Measurements from ENCODE around the gene DUSP5.
A peak's percentile ranks its signal among the peaks of the same experiment; 100 is the strongest.

DUSP5 gene

DNA sequence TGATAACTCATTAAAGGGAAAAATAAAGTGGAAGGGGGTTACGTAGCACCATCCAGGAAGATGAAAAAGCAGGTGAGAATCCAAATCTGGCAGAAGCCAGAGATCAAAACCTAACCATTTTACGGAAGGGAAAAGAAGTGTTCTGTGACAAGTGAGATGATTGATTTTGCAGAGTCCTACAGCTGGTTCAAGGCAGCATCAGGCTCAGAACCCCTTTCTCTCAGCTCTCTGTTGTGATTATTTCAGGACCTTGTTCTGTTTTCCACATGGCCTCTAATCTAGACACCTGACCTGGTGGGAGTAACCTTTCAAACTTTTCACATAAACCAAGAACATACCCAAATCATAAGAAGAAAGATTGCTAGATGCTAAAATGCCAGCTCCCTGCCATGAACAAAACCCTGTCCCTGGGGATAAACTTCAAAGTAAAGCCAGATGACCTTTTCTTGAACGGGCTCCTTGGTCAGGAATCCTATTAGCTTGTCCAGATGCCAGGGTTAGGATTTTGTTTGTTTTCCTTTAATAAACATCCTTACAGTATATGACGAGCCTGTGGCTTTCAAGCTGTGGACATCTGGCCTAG lies 5.9 kb downstream of the DUSP5 start:
- TF ChIP-seq CTCF (IDR thresholded peaks at IDR 0.05; ENCODE audit: control extremely low read depth, extremely low read depth, low read depth, missing control alignments), result no peak
- ChIA-PET POLR2A (interaction anchor here (0.6 to 2.5 kb wide), 7 partner anchors 10 to 198 kb away, joined by 3 to 12 read pairs (median 4); partner anchors contain the start of gene SMNDC1), CTCF (interaction anchor here (1.1 to 5.2 kb wide), 15 partner anchors 11 to 299 kb away, joined by 3 to 29 read pairs (median 4); partner anchors contain the start of gene SMNDC1)
- no peak for DNase-seq (ENCODE audit: extremely low spot score)

DNA sequence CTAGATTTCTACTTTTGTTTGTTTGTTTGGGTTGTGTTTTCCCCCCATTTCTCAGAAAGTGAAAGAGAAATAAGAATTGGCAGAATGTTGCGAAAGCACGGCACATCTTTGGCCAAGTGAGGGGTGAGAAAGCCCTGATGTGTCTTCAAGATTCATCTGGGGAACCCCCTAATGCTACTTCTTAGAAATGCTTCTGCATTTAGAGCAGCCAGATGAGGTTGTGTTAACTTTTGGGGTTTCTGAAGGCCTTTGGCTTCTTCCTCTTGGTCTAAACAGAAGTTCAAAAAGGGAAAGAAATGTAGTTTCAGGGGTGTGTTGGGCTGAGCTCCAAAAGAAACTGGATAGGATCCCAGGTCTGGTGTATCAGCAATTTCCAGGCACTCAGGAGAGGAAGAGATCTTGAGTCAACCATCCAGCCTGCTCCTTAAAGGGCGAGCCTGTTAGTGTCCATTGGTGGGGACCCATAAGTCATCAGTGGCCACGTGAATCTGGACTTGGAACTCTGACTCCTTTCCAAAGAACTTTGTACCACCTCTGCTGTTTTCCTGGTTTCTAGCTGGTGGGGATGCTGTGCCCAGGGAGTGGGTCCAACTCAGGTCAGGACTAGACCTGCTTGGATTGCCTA lies 6.5 kb downstream of the DUSP5 start:
- TF ChIP-seq CTCF (IDR thresholded peaks at IDR 0.05; ENCODE audit: control extremely low read depth, extremely low read depth, low read depth, missing control alignments), result no peak
- ChIA-PET CTCF (interaction anchor here (0.9 to 5.2 kb wide), 18 partner anchors 11 to 299 kb away, joined by 3 to 29 read pairs (median 4); partner anchors contain the start of gene SMNDC1), POLR2A (interaction anchor here (0.6 to 2.5 kb wide), 6 partner anchors 9 to 199 kb away, joined by 3 to 12 read pairs (median 4); partner anchors contain the start of gene SMNDC1)
- peak; percentile 83 for DNase-seq (ENCODE audit: extremely low spot score)

DNA sequence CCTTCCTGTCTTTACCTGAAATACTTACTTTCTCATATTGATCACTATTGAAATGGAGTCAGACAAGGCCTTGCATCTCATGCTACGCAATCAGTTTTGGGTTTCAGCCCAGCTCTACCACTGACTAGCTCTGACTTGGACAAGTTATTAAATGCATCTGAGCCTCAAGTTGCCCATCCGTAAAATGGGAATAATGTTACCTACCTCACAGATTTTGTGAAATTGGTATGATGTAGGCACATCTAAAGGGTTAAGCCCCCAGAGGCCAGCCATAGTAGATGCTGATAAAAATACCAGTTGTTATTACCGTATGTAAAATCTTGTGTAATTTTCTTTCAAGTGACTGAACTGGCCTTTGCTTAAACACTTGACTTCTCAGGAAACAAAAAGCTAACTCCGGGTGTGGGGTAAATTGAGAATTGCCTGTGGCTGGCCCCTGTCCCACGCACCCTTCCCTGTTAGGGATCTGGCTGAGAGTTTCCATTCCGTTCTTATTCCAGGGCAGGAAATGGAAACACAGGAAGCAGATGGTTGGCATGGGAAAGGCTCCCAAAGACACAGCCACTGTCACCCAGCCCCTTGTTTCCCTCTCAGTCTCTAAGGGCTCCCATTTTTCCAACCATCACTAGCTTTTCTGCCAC lies 7.5 kb downstream of the DUSP5 start:
- TF ChIP-seq CTCF (IDR thresholded peaks at IDR 0.05; ENCODE audit: control extremely low read depth, extremely low read depth, low read depth, missing control alignments), result no peak
- DNase-seq (ENCODE audit: extremely low spot score), result no peak
- CTCF ChIA-PET, result interaction anchor here (0.9 to 5.2 kb wide), 13 partner anchors 11 to 298 kb away, joined by 3 to 29 read pairs (median 4); partner anchors contain the start of gene SMNDC1
- POLR2A ChIA-PET, result interaction anchor here (1.3 kb wide), 1 partner anchor 149 kb away, joined by 4 read pairs; no protein-coding TSS in a partner anchor

- ChIA-PET CTCF (interaction anchor here (0.9 to 2.4 kb wide), 6 partner anchors 10 to 194 kb away, joined by 3 to 8 read pairs (median 3); no protein-coding TSS in a partner anchor), POLR2A (interaction anchor here (0.7 to 1.1 kb wide), 2 partner anchors 8 to 149 kb away, joined by 3 read pairs; no protein-coding TSS in a partner anchor)
- no peak for DNase-seq (ENCODE audit: extremely low spot score)
- no peak for TF ChIP-seq CTCF (IDR thresholded peaks at IDR 0.05; ENCODE audit: control extremely low read depth, extremely low read depth, low read depth, missing control alignments)
Measured at GRCh38 chr10:110506448-110506847, 8.7 kb downstream of the DUSP5 start.

GRCh38 chr10:110507346-110507745 lies 9.6 kb downstream of the DUSP5 start:
- POLR2A ChIA-PET, result interaction anchor here (1.1 kb wide), 1 partner anchor 9 kb away, joined by 3 read pairs; no protein-coding TSS in a partner anchor
- CTCF ChIA-PET, result interaction anchor here (0.8 to 2.4 kb wide), 7 partner anchors 11 to 195 kb away, joined by 3 to 8 read pairs (median 3); no protein-coding TSS in a partner anchor
- DNase-seq (ENCODE audit: extremely low spot score), result no peak
- no peak for TF ChIP-seq CTCF (IDR thresholded peaks at IDR 0.05; ENCODE audit: control extremely low read depth, extremely low read depth, low read depth, missing control alignments)
